ENCODE measurements around the gene HES2.

Gene HES2

GRCh38 chr1:6416906-6417305 lies 2.8 kb downstream of the HES2 start:
- TF ChIP-seq CTCF (IDR thresholded peaks at IDR 0.05; ENCODE audit: insufficient read depth, low read depth, low read length, missing control alignments), result no peak
- DNase-seq (ENCODE audit: low read depth), result no peak
- H3K4me3 ChIP-seq (ENCODE audit: low read length), result no peak overlapping the region

GRCh38 chr1:6416295-6416656 lies 3.4 kb downstream of the HES2 start:
- TF ChIP-seq CTCF (IDR thresholded peaks at IDR 0.05; ENCODE audit: insufficient read depth, low read depth, low read length, missing control alignments), result no peak
- H3K4me3 ChIP-seq (ENCODE audit: low read length), result no peak overlapping the region
- peak; percentile 55 for DNase-seq (ENCODE audit: low read depth)

GRCh38 chr1:6414881-6415626 lies 4.7 kb downstream of the HES2 start:
- TF ChIP-seq CTCF (IDR thresholded peaks at IDR 0.05; ENCODE audit: insufficient read depth, low read depth, low read length, missing control alignments), result no peak
- H3K4me3 ChIP-seq (ENCODE audit: low read length), result no peak overlapping the region
- DNase-seq (ENCODE audit: low read depth), result peak; percentile 95

GRCh38 chr1:6414443-6414844 lies 5.3 kb downstream of the HES2 start:
- peak; percentile 100 for DNase-seq (ENCODE audit: low read depth)
- peak; percentile 67 for TF ChIP-seq CTCF (IDR thresholded peaks at IDR 0.05; ENCODE audit: insufficient read depth, low read depth, low read length, missing control alignments)
- H3K4me3 ChIP-seq (ENCODE audit: low read length), result no peak overlapping the region

- H3K4me3 ChIP-seq (ENCODE audit: low read length), result no peak overlapping the region
- TF ChIP-seq CTCF (IDR thresholded peaks at IDR 0.05; ENCODE audit: insufficient read depth, low read depth, low read length, missing control alignments), result no peak
- peak; percentile 93 for DNase-seq (ENCODE audit: low read depth)
Measured at GRCh38 chr1:6412896-6413295, 6.8 kb downstream of the HES2 start.

- TF ChIP-seq CTCF (IDR thresholded peaks at IDR 0.05; ENCODE audit: insufficient read depth, low read depth, low read length, missing control alignments), result no peak
- H3K4me3 ChIP-seq (ENCODE audit: low read length), result no peak overlapping the region
- no peak for DNase-seq (ENCODE audit: low read depth)
Measured at GRCh38 chr1:6410248-6410893, 9.3 kb downstream of the HES2 start.

GRCh38 chr1:6409733-6410132 lies 10.0 kb downstream of the HES2 start:
- no peak overlapping the region for H3K4me3 ChIP-seq (ENCODE audit: low read length)
- TF ChIP-seq CTCF (IDR thresholded peaks at IDR 0.05; ENCODE audit: insufficient read depth, low read depth, low read length, missing control alignments), result no peak
- DNase-seq (ENCODE audit: low read depth), result no peak
